GM18519 (cell line): ENCODE results near the gene IGFL3.
"Not testable (repeated sequence)": the region's sequence is repeated elsewhere in the genome, so short reads cannot be mapped to it uniquely, and the experiment has no call there.

Experiments used
- ATAC-seq: cut with Tn5 transposase; IDR thresholded peaks from one replicate; pipeline ENCODE4 v1.9.1; 2021; ENCODE audit warnings: mild to moderate bottlenecking, moderate library complexity; ENCODE audit not compliant: unreplicated experiment, low FRiP score

Gene IGFL3

DNA sequence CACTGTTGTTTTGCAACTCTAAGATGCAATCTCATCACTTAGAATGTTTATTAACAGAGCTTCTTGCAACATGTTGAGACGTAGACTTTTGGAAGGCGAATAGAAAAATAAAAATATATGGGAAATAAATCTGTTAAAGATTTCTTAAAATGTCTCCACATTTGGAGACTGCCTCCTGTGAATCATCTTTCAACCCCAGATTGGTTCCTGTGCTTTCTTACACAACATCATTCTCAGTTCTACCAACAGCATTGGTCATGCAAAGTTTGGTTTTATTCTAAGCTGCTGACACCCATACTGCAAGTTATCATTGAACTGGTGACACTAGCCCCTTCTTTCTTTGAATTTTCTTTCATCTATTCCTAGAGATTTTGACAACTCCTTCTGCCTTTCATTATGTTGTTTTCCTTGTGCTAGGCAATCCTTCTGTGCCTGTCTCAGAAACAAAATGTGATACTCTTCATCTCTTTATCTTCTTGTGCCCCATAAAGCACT is 1.6 kb upstream of the IGFL3 start:
- ATAC-seq = no peak

DNA sequence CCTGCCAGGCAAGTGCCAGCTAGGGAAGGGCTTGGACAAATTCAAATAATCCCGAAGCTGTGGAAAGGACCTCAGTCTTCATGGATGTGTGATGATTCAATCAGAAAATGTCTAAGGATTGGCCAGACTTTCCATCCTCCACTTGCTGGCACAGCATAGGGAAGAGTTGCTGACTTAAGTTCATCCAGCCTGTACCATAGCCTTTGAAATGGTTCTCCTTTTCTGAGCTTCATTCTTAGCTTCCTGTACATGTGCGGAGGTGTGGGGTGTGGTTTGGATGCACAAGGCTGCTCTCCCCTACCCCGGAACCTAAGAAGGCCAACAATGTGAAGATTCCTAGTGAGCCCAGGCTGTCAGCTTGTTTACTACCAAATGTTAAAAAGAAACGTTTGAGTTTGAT is 959 bp upstream of the IGFL3 start:
- ATAC-seq = no peak

DNA sequence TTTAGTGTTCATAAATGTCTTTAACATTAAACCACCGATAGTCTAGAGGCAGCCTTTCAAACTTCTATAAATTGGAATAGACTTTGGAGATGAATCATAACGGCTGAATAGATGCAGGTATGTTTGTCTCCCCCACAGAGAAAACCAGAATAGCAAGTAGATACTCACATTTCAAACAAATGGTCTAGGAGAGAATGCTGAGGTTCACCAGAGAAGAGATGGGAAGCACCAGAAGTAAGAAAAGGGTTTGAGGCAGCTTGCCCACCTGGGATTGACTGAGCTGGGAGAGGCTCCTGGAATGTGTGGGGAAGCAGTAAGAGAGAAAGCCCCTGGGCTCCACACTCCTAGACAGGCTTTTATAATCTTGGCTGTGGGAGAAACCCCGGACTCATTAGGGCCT is 6.4 kb downstream of the IGFL3 start:
- ATAC-seq = no peak

DNA sequence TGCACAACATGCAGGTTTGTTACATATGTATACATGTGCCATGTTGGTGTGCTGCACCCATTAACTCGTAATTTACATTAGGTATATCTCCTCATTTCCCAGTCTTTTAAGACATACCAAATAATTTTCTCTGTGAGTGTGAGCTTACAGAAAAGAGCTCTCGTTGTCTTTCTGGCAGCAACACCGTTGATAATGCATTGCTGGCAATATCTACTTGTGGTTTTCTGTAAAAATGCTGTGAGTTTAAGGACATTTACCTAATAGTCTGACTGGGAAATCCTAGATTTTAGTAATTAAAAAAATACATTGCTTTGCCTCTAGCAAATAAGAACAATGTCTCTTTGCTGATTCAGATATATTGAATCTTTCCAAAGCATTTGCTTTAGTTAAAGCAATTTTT is 8.4 kb downstream of the IGFL3 start:
- no peak for ATAC-seq

DNA sequence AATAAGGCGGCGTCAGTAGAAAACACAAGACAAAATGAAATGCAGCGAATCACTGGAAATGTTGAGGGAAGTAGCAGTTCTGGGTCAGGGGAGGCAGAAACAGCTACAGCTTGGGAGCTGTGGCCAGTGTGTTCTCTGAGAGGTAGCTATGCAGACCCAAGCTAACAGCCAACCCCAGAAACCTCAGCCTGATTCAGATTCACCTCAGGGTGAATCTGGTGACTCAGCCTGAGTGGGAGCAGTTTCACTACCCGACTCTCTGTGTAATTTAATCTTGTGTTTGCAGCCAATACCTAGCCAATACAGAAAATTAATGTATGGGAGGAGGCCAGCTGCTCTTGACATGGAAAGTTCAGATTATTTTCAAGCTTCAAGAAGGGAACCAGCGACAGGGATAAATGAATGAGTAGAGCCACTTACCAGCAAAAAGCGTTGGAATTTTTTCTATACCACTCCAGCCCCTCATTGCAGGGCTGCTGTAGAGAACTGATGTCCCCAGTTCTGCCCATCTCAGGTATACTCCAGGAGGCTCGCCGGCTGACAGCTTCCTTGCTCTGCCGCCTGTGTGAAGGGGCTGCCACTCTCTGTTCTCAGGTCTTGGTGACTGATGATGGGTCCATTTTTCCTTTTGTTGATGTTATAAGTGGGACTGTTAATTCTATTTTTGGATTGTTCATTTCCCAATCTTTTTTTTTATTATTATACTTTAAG is 8.9 kb downstream of the IGFL3 start:
- ATAC-seq = no peak

DNA sequence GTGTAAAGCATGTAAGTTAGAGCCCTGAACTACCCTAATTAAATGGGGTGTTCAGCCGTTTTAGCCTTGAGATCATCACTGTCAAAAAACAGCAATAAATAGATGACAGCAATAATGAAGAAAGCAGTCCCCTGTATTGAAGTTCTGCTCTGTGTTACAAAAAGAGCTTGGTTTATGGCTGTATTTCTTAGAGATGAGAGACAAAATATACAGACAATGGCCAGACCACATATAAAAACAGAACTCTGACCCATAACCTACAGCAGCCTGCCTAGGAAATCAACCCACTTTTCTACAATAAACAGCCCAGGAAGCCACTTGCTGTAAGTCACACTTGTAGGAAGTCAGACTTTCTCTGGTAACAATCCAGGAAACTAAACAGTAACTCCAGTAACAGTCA is 10.8 kb downstream of the IGFL3 start:
- ATAC-seq = no peak

DNA sequence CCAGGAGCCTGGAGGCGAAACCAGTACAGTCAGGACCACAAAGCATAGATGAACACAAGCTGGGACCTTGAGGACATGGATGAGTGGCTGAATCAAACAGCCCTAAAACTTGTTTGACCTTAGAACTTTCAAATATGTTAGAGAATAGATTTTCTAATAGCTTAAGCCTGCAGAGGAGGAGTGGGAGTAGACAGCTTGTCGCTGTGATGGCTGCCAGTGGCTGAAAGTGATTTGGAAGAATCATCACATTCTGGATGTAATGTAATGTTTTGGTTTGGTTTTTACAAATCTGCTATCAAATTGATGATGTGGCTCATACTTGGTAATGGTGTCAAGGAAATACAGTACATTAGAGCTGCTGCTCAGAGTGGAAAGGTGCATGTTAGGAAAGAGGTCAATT is 12.0 kb downstream of the IGFL3 start:
- ATAC-seq = no peak

DNA sequence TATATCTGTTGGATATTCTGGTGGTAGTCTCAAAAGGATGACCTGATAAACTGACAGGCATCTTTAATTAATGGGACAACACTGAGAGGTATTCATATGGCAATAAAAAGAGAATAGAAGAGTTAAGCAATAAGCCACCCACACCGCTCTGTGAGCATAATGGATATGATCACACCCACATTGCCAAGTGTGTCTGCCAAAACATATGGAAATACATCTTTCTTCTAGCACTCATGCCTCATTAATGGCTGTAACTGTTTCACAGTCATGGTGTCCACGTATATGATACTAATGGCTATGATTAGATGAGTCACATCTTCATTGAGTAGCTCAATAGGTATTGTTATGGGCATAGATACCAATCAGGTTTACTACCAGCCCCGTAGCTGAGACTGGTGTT is 13.1 kb downstream of the IGFL3 start:
- no peak for ATAC-seq

DNA sequence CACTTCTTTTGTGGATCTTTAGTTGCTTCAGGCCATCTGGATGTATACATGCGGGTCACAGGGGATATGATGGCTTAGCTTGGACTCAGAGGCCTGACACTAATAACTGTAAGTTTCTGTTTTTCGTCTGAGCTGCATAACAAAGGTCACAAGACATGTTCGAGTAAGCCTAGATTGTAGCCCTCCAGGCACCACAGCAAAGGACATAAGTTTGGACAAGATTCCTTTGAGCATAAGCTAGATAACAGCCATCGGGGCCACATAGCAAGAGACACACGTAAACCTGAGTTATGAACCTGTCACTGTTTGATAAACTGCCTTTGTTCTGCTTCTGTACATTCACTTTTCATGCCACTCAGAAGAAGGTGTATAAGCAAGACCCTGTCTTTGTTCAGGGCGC is 14.6 kb downstream of the IGFL3 start:
- ATAC-seq = no peak

DNA sequence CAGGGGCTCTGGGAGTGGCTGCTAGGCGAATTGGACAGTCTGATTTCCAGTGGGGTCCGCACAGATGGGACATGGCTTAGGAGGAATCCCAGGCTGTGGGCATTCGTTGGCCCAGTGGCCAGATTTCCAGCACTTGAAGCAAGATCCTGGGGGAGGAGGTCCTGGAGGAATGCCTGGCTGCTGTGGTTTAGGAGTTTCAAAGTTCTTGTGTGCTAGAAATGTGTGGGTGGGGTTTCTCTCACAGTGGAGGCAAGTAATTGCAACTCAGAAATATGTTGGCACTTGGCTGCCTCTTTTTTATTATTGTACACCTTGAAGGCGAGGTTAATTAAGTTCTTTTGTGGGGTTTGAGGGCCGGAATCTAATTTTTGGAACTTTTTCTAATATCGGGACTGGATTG is 17.1 kb downstream of the IGFL3 start:
- no peak for ATAC-seq

DNA sequence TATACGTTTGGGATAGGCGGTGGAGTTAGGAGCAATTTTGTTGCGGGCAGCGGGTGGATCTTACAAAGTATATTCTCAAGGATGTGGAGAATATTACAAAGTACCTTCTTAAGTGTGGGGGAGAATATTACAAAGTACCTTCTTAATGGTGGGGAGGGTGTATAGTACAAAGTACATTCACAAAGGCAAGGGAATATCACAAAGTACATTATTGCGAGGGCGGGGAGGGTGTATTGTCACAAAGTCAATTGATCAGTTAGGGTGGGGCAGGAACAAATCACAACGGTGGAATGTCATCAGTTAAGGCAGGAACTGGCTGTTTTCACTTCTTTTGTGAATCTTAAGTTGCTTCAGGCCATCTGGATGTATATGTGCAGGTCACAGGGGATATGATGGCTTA is 22.2 kb downstream of the IGFL3 start:
- not testable (repeated sequence) for ATAC-seq

DNA sequence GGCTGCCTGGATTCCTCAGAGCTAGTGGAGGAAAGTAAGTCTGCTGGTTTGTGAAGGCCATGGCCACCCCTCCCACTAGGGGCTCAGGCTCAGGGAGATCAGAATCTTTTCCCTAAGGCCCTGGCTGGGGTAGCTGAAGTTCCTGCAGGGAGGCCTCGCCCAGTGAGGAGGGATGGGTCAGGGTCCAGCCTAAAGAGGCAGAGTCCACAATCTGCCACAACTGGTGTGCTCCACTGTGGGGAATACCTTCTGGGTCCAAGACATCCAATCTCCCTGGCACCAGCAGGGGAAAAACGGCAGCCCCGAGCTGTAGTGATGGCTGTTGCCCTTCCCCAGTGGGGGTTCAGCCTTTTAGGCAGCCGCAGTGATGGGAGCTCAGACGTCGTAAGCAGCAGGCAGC is 23.2 kb downstream of the IGFL3 start:
- ATAC-seq = no peak

DNA sequence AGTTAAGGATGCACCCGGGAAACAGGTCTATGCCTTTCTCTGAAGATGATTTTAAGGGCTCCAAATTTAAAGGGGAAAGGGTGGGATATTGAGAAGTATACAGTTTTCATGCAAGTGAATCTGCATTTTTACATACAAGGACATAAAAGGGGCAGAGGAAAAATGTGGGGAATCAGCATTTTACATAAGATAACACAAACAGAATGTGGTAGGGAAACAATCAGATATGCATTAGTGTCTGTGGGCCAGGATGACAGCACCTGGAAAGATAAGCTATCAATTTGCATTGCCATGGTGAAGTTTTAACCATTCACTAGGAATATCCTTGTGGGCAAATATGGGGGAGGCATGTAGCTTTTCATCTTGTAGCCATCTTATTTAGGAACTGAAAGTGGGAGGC is 24.1 kb downstream of the IGFL3 start:
- ATAC-seq = no peak

DNA sequence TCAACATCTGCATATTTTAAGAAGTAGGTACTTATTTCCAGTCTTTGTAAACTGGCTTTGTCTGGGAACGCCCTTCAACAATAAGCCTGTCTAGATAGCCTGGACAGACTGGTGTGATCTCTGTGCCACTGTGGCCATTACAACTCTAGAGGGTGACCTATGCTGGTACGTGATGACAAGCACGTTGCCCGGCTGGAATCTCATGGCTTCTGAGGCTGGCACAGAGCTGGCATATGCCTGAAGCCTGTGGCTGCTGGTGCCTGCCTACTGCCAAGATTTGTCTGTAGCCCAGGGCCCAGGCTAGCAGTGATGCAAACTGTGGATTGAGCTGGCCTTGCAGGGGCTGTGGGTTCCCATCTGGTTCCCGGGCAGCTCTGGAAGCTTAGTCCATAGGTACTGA is 34.0 kb downstream of the IGFL3 start:
- no peak for ATAC-seq

DNA sequence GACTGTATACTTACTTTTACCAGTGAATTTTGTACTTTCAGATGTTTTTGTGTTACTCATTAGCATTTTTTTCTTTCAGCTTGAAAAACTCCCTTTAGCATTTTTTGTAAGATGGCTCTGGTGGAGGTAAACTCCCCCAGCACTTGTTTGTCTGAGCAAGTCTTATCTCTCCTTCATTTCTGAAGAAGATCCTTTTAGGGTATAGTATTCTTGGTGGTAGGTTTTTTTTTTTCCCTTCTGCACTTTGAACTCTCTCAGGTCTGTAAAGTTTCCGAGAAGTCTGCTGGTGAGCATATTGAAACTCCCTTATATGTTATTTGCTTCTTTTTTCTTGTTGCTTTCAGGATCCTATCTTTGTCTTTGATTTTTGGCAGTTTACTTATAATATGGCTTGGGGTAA is 35.1 kb downstream of the IGFL3 start:
- no peak for ATAC-seq

DNA sequence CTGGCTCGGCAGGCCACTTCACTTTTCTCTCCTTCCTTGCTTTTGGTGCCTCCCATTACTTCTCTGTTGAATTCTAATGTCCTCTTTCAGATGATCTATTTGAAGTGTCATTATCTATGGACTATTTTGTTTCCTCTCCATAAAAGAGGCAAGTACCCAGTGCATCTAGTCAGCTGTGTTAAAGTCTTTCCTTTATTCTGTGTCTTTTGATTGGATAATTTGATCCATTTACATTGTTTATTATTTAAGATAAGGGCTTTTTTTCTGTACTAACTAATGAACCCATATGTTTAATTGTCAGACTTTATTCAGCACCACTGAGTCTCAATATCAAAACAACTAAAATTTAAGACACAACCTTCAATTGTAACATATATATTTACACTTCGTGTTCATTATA is 36.4 kb downstream of the IGFL3 start:
- no peak for ATAC-seq

DNA sequence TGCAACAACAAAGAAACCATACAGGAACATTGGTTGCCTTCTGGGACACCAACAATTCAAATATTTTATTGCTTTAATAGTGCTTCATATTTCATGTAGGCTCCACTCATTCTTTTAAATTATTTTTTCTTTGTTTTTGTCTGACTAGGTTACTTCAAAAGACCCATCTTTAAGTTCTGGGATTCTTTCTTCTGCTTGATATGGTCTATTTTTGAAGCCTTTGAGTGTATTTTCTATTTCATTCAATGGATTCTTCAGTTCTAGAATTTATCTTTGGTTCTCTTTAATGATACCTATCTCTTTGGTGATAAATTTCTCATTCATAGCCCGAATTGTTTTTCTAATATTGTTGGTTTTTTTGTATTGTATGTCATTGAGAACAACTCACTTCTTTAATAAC is 38.6 kb downstream of the IGFL3 start:
- ATAC-seq = no peak

DNA sequence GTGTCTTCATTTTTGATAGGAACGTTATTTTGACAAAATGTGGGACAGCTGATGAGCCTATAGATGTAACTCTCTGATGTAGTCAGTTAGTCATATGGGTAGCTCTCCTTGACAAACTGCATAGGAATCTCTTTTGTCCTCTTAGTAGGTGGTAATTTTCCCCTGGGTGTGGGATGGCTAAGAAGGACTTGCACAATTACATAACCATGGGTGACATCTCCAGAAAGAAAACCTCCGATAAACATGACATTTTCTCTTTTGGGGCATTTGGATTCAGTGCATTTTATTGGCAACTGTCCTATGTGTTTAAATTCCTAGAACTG is 41.8 kb downstream of the IGFL3 start:
- ATAC-seq = no peak

DNA sequence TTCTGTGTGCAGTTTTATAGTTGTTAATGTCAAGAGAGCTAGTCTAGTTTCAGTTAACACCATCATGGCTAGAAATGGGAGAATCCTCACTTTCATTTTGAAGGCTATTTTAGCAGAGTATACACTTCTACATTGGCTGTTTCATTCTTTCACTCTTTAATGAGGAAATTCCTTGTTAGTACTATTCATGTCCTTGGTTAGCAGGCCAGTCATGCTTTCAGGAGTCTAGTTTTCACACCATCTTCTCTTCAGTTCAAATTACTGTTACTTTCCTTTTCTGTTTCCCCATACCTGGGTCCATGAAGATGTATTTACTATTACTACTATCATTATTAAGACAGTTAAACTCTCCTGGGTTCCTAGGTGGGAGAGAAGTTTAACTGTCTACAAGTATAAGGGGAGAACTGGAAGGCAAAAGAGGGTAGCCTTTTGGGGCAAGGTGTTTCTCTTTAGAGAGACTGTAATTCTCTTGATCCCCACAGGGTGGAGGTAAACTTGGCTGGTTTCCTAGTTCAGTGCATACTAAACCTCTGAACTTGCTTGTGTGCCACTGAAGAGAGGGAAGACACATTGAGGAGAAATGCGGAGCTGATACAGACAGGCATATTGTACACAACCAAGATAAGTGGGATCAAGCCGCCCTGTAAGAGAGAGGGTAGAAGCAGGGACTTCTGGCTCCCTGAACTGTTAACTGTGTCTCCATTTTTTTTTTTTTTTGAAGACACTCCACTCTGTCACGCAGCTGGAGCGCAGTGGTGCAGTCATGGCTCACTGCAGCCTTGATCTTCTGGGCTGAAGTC is 42.4 kb downstream of the IGFL3 start:
- ATAC-seq = no peak

DNA sequence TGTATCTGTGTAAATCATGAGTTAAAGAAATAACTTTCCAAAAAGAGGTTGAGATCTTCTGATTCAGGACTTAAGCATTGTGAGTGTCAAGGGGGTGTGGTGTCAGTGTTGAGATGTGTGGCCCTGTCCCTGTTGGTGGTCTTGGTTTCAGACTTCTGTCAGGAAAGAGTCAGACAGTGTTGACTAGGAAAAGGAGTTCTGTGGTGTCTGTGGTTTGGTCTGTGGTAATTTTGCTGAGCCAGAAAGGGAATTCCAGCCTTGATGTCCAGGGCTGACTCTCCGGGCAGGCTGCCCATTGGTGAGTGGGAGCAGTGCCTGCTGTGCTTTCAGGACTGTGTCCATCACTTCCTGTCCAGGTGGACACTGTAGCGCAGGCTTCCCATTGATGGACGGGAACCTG is 43.9 kb downstream of the IGFL3 start:
- ATAC-seq = no peak

DNA sequence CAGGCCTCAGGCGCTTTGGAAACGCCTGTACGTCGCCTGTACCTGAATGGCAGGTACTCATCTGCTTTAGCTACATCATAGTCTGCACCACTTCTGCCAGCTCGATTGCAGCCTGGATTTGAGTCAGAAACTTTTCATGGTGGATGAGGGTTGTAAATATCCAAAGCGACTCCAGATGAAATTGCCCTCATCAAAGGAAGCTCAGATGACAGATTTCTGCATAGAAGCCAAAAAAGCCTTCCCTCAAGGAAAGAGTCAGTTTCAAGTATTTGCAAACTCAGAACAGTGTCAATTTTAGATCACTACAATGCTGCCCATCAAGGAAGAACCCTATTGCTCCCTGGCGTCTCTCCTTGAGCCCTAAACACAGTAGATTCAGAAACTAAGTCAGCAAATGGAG is 44.9 kb downstream of the IGFL3 start:
- ATAC-seq = no peak
